ENCODE measurements around the gene ARF1.

The ARF1 gene

DNA sequence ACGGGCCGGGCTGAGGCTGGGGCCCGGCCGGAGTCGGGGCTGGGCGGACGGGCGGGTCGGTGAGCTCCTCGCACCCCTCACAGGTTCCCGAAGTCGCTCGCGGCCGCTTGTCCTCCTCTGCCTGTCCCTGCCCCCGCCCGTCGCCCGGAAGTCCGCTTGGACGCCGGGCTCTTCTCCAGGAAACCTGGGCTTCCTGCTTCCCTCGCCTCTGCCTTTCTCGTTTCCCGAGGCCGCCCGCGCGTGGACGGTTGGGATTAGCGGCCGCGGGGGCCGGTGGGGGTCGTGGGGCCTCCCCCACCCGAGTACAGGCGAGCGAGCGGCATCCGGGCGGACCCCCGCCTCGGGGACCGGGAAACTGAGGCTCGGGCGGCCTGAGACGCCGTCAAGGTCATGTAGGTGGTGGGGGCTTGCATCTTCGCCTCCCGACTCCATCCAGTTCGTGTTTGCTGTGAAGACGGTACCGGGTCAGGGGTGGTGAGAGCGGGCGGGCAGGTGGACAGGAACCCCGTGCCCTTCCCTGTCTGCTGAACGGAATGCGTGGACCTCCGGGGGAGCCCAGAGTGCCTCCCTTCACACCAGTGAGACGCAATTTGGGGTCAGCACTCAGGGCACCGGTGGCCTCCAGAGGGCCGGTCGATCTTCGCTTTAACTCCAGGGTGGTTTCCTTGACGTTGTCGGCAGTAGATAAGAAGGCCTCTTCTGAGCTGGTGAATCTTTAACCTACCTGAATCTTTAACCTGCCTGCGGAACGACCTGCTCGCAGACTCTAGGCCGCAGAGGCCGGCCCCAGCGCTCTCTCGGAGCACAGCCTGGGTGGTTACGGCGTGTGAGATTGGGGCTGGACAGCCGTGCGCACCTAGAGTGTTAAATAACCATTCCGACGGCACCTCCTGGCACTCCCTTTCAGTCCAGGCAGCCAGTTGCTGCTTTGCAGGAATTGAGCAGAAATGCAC lies 686 bp downstream of the ARF1 start (continued):
- no peak for TF ChIP-seq KLF10 (tag by site-specific recombination; IDR thresholded peaks at IDR 0.05)
- TF ChIP-seq ZBTB17 (tag by site-specific recombination; IDR thresholded peaks at IDR 0.05), result peak; percentile 54; the same call in 1 of the 2 replicates
- TF ChIP-seq BCL11B (tag by site-specific recombination; IDR thresholded peaks at IDR 0.05; ENCODE audit: low read depth), result no peak; the same call in 1 of the 2 replicates
- TF ChIP-seq ZNF2 (tag by site-specific recombination; IDR thresholded peaks at IDR 0.05), result 0 out of 2 replicates have a peak, but pooled peaks have one; percentile 32
- TF ChIP-seq, protein P1, sequence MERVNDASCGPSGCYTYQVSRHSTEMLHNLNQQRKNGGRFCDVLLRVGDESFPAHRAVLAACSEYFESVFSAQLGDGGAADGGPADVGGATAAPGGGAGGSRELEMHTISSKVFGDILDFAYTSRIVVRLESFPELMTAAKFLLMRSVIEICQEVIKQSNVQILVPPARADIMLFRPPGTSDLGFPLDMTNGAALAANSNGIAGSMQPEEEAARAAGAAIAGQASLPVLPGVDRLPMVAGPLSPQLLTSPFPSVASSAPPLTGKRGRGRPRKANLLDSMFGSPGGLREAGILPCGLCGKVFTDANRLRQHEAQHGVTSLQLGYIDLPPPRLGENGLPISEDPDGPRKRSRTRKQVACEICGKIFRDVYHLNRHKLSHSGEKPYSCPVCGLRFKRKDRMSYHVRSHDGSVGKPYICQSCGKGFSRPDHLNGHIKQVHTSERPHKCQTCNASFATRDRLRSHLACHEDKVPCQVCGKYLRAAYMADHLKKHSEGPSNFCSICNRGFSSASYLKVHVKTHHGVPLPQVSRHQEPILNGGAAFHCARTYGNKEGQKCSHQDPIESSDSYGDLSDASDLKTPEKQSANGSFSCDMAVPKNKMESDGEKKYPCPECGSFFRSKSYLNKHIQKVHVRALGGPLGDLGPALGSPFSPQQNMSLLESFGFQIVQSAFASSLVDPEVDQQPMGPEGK (tag by site-specific recombination; IDR thresholded peaks at IDR 0.05), result peak; percentile 60
- 0 out of 2 replicates have a peak, but pooled peaks have one; percentile 7 for TF ChIP-seq EGR2 (tag by site-specific recombination; IDR thresholded peaks at IDR 0.05; ENCODE audit: low read depth)
- TF ChIP-seq ZNF623 (tag by site-specific recombination; IDR thresholded peaks at IDR 0.05), result peak; percentile 14; the same call in 1 of the 2 replicates
- TF ChIP-seq SP3 (tag by site-specific recombination; IDR thresholded peaks at IDR 0.05), result peak; percentile 18; the same call in 1 of the 2 replicates
- TF ChIP-seq, protein P2, sequence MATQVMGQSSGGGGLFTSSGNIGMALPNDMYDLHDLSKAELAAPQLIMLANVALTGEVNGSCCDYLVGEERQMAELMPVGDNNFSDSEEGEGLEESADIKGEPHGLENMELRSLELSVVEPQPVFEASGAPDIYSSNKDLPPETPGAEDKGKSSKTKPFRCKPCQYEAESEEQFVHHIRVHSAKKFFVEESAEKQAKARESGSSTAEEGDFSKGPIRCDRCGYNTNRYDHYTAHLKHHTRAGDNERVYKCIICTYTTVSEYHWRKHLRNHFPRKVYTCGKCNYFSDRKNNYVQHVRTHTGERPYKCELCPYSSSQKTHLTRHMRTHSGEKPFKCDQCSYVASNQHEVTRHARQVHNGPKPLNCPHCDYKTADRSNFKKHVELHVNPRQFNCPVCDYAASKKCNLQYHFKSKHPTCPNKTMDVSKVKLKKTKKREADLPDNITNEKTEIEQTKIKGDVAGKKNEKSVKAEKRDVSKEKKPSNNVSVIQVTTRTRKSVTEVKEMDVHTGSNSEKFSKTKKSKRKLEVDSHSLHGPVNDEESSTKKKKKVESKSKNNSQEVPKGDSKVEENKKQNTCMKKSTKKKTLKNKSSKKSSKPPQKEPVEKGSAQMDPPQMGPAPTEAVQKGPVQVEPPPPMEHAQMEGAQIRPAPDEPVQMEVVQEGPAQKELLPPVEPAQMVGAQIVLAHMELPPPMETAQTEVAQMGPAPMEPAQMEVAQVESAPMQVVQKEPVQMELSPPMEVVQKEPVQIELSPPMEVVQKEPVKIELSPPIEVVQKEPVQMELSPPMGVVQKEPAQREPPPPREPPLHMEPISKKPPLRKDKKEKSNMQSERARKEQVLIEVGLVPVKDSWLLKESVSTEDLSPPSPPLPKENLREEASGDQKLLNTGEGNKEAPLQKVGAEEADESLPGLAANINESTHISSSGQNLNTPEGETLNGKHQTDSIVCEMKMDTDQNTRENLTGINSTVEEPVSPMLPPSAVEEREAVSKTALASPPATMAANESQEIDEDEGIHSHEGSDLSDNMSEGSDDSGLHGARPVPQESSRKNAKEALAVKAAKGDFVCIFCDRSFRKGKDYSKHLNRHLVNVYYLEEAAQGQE (tag by site-specific recombination; IDR thresholded peaks at IDR 0.05), result peak; percentile 79
- TF ChIP-seq, protein P3, sequence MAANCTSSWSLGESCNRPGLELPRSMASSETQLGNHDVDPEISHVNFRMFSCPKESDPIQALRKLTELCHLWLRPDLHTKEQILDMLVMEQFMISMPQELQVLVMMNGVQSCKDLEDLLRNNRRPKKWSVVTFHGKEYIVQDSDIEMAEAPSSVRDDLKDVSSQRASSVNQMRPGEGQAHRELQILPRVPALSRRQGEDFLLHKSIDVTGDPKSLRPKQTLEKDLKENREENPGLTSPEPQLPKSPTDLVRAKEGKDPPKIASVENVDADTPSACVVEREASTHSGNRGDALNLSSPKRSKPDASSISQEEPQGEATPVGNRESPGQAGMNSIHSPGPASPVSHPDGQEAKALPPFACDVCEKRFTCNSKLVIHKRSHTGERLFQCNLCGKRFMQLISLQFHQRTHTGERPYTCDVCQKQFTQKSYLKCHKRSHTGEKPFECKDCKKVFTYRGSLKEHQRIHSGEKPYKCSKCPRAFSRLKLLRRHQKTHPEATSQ (tag by site-specific recombination; IDR thresholded peaks at IDR 0.05), result no peak
- TF ChIP-seq ZNF561 (tag by site-specific recombination; IDR thresholded peaks at IDR 0.05; ENCODE audit: borderline replicate concordance), result peak; percentile 37; the same call in 1 of the 2 replicates
- TF ChIP-seq, protein P4, sequence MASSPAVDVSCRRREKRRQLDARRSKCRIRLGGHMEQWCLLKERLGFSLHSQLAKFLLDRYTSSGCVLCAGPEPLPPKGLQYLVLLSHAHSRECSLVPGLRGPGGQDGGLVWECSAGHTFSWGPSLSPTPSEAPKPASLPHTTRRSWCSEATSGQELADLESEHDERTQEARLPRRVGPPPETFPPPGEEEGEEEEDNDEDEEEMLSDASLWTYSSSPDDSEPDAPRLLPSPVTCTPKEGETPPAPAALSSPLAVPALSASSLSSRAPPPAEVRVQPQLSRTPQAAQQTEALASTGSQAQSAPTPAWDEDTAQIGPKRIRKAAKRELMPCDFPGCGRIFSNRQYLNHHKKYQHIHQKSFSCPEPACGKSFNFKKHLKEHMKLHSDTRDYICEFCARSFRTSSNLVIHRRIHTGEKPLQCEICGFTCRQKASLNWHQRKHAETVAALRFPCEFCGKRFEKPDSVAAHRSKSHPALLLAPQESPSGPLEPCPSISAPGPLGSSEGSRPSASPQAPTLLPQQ (tag by site-specific recombination; IDR thresholded peaks at IDR 0.05), result no peak
- TF ChIP-seq, protein P5, sequence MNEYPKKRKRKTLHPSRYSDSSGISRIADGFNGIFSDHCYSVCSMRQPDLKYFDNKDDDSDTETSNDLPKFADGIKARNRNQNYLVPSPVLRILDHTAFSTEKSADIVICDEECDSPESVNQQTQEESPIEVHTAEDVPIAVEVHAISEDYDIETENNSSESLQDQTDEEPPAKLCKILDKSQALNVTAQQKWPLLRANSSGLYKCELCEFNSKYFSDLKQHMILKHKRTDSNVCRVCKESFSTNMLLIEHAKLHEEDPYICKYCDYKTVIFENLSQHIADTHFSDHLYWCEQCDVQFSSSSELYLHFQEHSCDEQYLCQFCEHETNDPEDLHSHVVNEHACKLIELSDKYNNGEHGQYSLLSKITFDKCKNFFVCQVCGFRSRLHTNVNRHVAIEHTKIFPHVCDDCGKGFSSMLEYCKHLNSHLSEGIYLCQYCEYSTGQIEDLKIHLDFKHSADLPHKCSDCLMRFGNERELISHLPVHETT (tag by site-specific recombination; IDR thresholded peaks at IDR 0.05), result peak; percentile 35; the same call in 1 of the 2 replicates
- no peak for TF ChIP-seq SP7 (tag by site-specific recombination; IDR thresholded peaks at IDR 0.05)

All from HEK293 (cell line).